ENCODE results near the gene HEBP1. TPM values are rescaled to one million over a fixed set of nuclear protein-coding genes. Genes with fewer than 3 reads are reported as not detected.

Gene HEBP1
- total and polyA plus RNA-seq, 4 donors, result 27.7 to 70.0 (median 50.3) TPM

DNA sequence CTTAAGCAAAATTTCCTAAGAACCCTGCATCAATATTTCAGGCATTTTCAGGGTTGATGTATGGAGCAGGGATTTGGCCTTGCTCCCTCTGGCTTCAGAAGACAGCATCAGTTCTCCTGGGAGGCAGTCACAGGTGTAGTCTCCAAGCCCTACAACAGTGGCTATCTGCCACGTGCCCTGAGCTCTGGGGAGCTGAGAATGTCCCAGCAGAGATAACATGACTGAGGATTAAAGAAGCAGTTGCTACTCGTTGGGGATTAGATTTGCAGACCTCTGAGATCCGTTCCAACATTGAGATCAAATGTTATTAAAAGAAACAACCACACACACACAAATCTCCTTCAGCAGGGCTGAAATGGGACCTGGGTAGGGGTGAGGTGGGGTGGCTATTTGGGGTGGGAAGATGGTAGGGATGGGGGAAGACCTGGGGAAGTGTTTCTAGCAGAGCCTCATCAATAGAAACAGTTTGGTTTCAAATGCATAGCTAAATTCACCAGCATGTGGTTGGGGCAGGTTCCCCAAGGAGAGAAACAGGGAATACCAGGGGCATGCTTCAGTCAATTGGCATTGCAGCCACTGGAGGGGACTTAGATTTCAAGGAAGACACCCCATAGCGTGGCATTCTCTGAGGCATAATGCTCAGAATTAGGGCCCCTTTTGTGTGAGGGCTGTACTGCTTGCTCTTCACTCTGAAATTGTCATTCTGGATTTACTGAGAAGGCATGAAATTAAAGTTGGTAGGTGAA is 28.9 kb upstream of the HEBP1 start:
- DNase-seq (ENCODE audit: low spot score), result no peak
- H3K9ac ChIP-seq (ENCODE audit: low read depth in 1 of 2, low read length in 2 of 2), result no peak overlapping the region
- TF ChIP-seq GABPA (IDR thresholded peaks at IDR 0.05 in 1 of 2, conservative IDR thresholded peaks at IDR 0.05 in 1 of 2), result no peak
- TF ChIP-seq YY1 (IDR thresholded peaks at IDR 0.05), result no peak
- no peak for TF ChIP-seq RXRA (IDR thresholded peaks at IDR 0.05)
- TF ChIP-seq HNF4A (conservative IDR thresholded peaks at IDR 0.05), result no peak
- no peak for TF ChIP-seq TAF1 (conservative IDR thresholded peaks at IDR 0.05)
- TF ChIP-seq ATF3 (IDR thresholded peaks at IDR 0.05), result no peak
- TF ChIP-seq RAD21 (IDR thresholded peaks at IDR 0.05), result no peak
- H3K4me3 ChIP-seq (ENCODE audit: low read depth in 1 of 3, low read length in 3 of 3), result no peak overlapping the region
- no peaks in the 10 kb centered on the region for H3K27me3 ChIP-seq (ENCODE audit: control insufficient read depth in 4 of 4, insufficient read depth in 4 of 4, low read length in 3 of 4)
- 91% methylated on average over 4 of the region's 4 CpGs for WGBS
- H3K36me3 ChIP-seq (ENCODE audit: control insufficient read depth in 4 of 4, insufficient read depth in 3 of 4, low read depth in 1 of 4, low read length in 3 of 4), result no peaks in the 10 kb centered on the region
- H3K9me3 ChIP-seq (ENCODE audit: control insufficient read depth in 4 of 4, low read length in 3 of 4), result no peaks in the 10 kb centered on the region
- H3K27ac ChIP-seq (ENCODE audit: low read depth in 1 of 2, low read length in 2 of 2), result no peak overlapping the region
- H3K4me1 ChIP-seq (ENCODE audit: control insufficient read depth in 4 of 4, insufficient read depth in 4 of 4, low read length in 3 of 4), result no peaks in the 10 kb centered on the region

DNA sequence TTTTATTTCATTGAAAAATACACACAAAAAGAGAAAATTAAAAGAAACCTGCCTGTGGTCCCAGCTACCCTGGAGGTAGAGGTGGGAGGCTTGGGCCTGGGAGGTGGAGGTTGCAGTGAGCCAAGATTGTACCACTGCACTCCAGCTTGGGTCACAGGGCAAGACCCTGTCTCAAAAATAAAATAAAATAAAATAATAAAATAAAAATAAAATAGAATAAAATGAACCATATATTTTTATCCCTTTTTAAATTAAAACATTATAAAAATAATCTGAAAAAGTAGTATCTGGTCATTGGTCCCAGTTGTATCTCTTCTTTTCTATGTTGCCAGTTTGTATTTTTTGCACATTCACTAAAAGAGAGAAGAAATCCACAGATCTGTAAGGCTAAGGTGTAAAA is 27.4 kb upstream of the HEBP1 start:
- no peak overlapping the region for H3K4me3 ChIP-seq (ENCODE audit: low read depth in 1 of 3, low read length in 3 of 3)

More for the DNA sequence above, 27.4 kb upstream of the HEBP1 start:
- DNase-seq (ENCODE audit: low spot score), result no peak
- Histone ChIP-seq H3K36me3 (ENCODE audit: control insufficient read depth in 4 of 4, insufficient read depth in 3 of 4, low read depth in 1 of 4, low read length in 3 of 4) (no peaks in the 10 kb centered on the region), H3K4me1 (ENCODE audit: control insufficient read depth in 4 of 4, insufficient read depth in 4 of 4, low read length in 3 of 4) (no peaks in the 10 kb centered on the region), H3K9ac (ENCODE audit: low read depth in 1 of 2, low read length in 2 of 2) (no peak overlapping the region), H3K9me3 (ENCODE audit: control insufficient read depth in 4 of 4, low read length in 3 of 4) (no peaks in the 10 kb centered on the region), H3K27me3 (ENCODE audit: control insufficient read depth in 4 of 4, insufficient read depth in 4 of 4, low read length in 3 of 4) (no peaks in the 10 kb centered on the region), H3K27ac (ENCODE audit: low read depth in 1 of 2, low read length in 2 of 2) (no peak overlapping the region)
- no peak for TF ChIP-seq REST (IDR thresholded peaks at IDR 0.05)
- no peak for TF ChIP-seq YY1 (IDR thresholded peaks at IDR 0.05)
- no peak for TF ChIP-seq ATF3 (IDR thresholded peaks at IDR 0.05)
- TF ChIP-seq HNF4A (conservative IDR thresholded peaks at IDR 0.05), result no peak
- TF ChIP-seq EGR1 (IDR thresholded peaks at IDR 0.05; ENCODE audit: low read depth in 2 of 2), result no peak
- no peak for TF ChIP-seq FOXA1 (IDR thresholded peaks at IDR 0.05)
- no peak for TF ChIP-seq JUND (IDR thresholded peaks at IDR 0.05)
- TF ChIP-seq RXRA (IDR thresholded peaks at IDR 0.05), result no peak
- no peak for TF ChIP-seq RAD21 (IDR thresholded peaks at IDR 0.05)
- no peak for TF ChIP-seq HNF4G (IDR thresholded peaks at IDR 0.05)
- TF ChIP-seq ZBTB33 (IDR thresholded peaks at IDR 0.05), result no peak
